SU-DHL-6 (cell line): ENCODE results near the gene TMEM235.

ENCODE experiments used
- H2AFZ ChIP-seq: fragments of 200-600 bp; sonication (generic); 2 replicates; pipeline ENCODE4 v1.6.1; 2014; ENCODE audit warnings: low read depth, mild to moderate bottlenecking, moderate library complexity, mixed read lengths, antibody characterized with exemption, low read length; ENCODE audit not compliant: severe bottlenecking
- H3F3A ChIP-seq: fragments of 200-600 bp; shearing (Covaris generic); 2 replicates; pipeline ENCODE4 v1.6.0; 2016; ENCODE audit warnings: antibody characterized with exemption, mild to moderate bottlenecking; ENCODE audit not compliant: insufficient read depth
- H3K27ac ChIP-seq: fragments of 200-600 bp; sonication (generic); 2 replicates; pipeline ENCODE4 v1.5.1; 2016; ENCODE audit warnings: low read depth, mild to moderate bottlenecking, low read length, moderate library complexity, mixed read lengths
- H3K27me3 ChIP-seq: fragments of 200-600 bp; sonication (generic), shearing (Covaris generic); 2 replicates; pipeline ENCODE4 v1.6.0; 2014; ENCODE audit warnings: mild to moderate bottlenecking, low read length
- H3K36me3 ChIP-seq: fragments of 200-600 bp; sonication (generic); 2 replicates; pipeline ENCODE4 v1.6.1; 2014; ENCODE audit warnings: mild to moderate bottlenecking, low read length, mixed read lengths
- H3K4me2 ChIP-seq: fragments of 300-600, 200-600 bp; shearing (Covaris generic), sonication (generic); 2 replicates; pipeline ENCODE4 v1.6.0; 2014; ENCODE audit warnings: low read length, low read depth, mild to moderate bottlenecking; ENCODE audit not compliant: poor library complexity, severe bottlenecking
- H3K4me3 ChIP-seq: fragments of 200-600 bp; sonication (generic); 2 replicates; pipeline ENCODE4 v1.5.1; 2014; ENCODE audit warnings: antibody characterized with exemption, low read length, mild to moderate bottlenecking, mixed read lengths; ENCODE audit not compliant: insufficient read depth, poor library complexity, severe bottlenecking
- H3K79me2 ChIP-seq: fragments of 200-600 bp; sonication (generic); 2 replicates; pipeline ENCODE4 v1.6.1; 2014; ENCODE audit warnings: mild to moderate bottlenecking, low read length, moderate library complexity; ENCODE audit not compliant: insufficient read depth
- H3K9ac ChIP-seq: fragments of 200-600 bp; sonication (generic); 2 replicates; pipeline ENCODE4 v1.7.0; 2014; ENCODE audit warnings: mild to moderate bottlenecking, low read length
- H3K9me2 ChIP-seq: fragments of 200-600 bp; sonication (generic); replicated peaks from 2 replicates; pipeline ENCODE4 v1.6.1; 2014; ENCODE audit warnings: low read length; ENCODE audit not compliant: insufficient read depth
- H3K9me3 ChIP-seq: fragments of 200-600 bp; sonication (generic); 2 replicates; pipeline ENCODE4 v1.6.1; 2014; ENCODE audit warnings: low read length, mixed read lengths; ENCODE audit not compliant: insufficient read depth
- H4K20me1 ChIP-seq: fragments of 200-600 bp; sonication (generic); 2 replicates; pipeline ENCODE4 v1.6.1; 2014; ENCODE audit warnings: low read depth, mild to moderate bottlenecking, antibody characterized with exemption, low read length, moderate library complexity, mixed read lengths
- EZH2phosphoT487 ChIP-seq: fragments of 200-600 bp; sonication (generic), shearing (Covaris generic); conservative IDR thresholded peaks from 2 replicates; pipeline ENCODE4 v1.6.1; 2018; ENCODE audit warnings: mild to moderate bottlenecking, antibody characterized with exemption, low read length, moderate library complexity, mixed read lengths
- TF ChIP-seq, protein P1 (sequence below): fragments of 200-600 bp; sonication (generic); IDR thresholded peaks from one replicate; pipeline ENCODE4 v1.5.1; 2017; ENCODE audit warnings: antibody characterized with exemption, mild to moderate bottlenecking, low read length, moderate library complexity; ENCODE audit not compliant: insufficient read depth, poor library complexity, severe bottlenecking

The TMEM235 gene

DNA sequence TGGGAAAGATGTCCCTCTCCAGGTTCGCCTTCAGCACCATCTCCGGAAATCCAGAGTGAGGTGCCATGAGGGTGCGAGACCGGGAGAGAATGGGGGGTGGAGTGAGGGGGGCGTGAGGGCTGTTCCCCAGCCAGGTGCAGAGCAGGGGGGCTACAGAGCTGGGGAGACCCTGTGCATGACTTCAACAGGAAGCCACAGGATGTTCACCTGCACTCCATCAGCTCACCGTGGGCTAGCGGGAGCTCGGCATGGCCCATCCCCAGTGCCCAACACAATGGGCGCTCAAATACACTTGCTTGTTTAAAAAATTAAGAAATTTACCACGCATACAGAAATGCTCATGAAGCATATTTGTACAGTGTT, 27.7 kb downstream of the TMEM235 start:
- H3F3A ChIP-seq, result 0 out of 2 replicates have a peak, but pooled peaks cover 13% of the 10 kb centered on the region
- H3K27ac ChIP-seq, result no peak overlapping the region
- TF ChIP-seq, protein P1, sequence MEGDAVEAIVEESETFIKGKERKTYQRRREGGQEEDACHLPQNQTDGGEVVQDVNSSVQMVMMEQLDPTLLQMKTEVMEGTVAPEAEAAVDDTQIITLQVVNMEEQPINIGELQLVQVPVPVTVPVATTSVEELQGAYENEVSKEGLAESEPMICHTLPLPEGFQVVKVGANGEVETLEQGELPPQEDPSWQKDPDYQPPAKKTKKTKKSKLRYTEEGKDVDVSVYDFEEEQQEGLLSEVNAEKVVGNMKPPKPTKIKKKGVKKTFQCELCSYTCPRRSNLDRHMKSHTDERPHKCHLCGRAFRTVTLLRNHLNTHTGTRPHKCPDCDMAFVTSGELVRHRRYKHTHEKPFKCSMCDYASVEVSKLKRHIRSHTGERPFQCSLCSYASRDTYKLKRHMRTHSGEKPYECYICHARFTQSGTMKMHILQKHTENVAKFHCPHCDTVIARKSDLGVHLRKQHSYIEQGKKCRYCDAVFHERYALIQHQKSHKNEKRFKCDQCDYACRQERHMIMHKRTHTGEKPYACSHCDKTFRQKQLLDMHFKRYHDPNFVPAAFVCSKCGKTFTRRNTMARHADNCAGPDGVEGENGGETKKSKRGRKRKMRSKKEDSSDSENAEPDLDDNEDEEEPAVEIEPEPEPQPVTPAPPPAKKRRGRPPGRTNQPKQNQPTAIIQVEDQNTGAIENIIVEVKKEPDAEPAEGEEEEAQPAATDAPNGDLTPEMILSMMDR, result no peak
- H3K36me3 ChIP-seq, result no peaks in the 10 kb centered on the region
- H2AFZ ChIP-seq, result no peak overlapping the region
- H3K9ac ChIP-seq, result no peak overlapping the region
- H3K9me3 ChIP-seq, result no peaks in the 10 kb centered on the region
- no peaks in the 10 kb centered on the region for H3K27me3 ChIP-seq
- no peaks in the 10 kb centered on the region for H3K79me2 ChIP-seq
- no peaks in the 10 kb centered on the region for H3K9me2 ChIP-seq
- no peak overlapping the region for H3K4me3 ChIP-seq
- no peak overlapping the region for H3K4me2 ChIP-seq
- H4K20me1 ChIP-seq, result no peaks in the 10 kb centered on the region

DNA sequence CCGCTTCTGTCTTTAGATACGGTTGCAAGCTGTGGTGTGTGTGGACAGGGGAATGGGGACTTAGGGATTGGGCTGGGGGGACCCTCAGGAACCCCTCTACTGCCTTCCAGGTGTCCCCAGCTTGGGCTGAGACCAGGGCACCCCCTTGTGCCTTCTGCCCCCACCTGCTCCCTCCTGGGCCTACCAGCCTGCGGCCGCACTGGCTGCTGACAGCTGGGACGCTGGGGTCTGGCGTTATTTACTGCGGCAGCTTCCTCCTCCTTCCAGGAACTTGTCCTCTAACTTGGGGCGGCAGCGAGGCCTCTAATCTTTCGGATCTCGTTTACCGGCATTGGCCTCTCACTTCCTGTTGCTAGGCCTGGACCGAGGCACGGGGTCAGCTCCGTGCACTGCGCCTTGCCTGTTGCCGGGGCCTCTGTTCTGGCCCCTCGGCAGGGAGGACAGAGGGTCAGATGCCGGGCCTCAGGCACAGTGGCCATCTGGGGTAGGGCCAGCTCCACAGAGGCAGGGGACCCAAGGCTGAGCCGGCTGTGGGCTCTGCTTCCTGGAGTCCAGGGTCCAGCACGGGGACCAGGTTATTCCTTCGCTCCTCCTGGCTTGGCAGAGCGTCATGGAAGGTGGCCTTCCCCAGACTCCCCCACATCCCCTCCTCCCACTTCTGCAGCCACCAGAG, 31.8 kb downstream of the TMEM235 start:
- Histone ChIP-seq H3K9me3 (no peaks in the 10 kb centered on the region), H3K36me3 (no peaks in the 10 kb centered on the region), H3F3A (no peaks in the 10 kb centered on the region), H3K27me3 (no peaks in the 10 kb centered on the region), H4K20me1 (no peaks in the 10 kb centered on the region), H3K27ac (no peak overlapping the region), H2AFZ (no peak overlapping the region), H3K9me2 (no peaks in the 10 kb centered on the region), H3K4me3 (no peak overlapping the region), H3K79me2 (no peaks in the 10 kb centered on the region), H3K4me2 (no peak overlapping the region), H3K9ac (no peak overlapping the region)
- TF ChIP-seq, protein P1, result no peak
- no peak for TF ChIP-seq EZH2phosphoT487

DNA sequence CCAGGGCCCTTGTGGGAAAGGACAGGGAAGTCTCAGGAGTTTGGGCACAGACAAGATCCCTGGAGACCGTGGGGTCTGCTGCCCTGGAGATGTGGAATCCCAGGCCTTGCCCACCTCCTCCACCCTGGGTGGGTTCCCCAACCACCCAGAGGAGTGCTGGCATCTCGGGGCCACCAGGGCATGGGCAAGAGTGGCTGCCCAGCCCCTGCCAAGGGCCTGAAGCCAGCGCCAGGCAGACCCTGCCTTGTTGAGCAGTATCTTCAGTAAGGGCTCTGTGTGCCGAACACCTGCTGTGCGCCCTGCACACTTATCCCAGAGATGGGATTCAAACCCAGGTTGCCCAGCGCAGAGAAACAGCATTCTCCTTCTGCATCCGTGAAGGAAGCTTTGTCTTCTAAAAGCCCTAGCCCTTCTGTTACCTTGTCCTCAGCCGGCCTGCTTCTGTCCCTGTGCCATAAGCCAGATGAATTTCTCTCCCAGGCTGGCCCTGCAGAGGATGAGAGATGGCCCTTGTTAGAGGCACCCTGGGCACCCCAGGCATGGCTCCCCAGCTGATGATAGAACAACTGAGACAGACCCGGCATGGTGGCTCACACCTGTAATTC, 32.4 kb downstream of the TMEM235 start:
- no peak overlapping the region for H2AFZ ChIP-seq

More for the DNA sequence above, 32.4 kb downstream of the TMEM235 start:
- H4K20me1 ChIP-seq, result no peaks in the 10 kb centered on the region
- no peaks in the 10 kb centered on the region for H3K9me2 ChIP-seq
- no peak overlapping the region for H3K4me2 ChIP-seq
- H3K27ac ChIP-seq, result no peak overlapping the region
- H3K9ac ChIP-seq, result no peak overlapping the region
- no peaks in the 10 kb centered on the region for H3K27me3 ChIP-seq
- no peaks in the 10 kb centered on the region for H3K9me3 ChIP-seq
- no peaks in the 10 kb centered on the region for H3K79me2 ChIP-seq
- no peaks in the 10 kb centered on the region for H3K36me3 ChIP-seq
- H3K4me3 ChIP-seq, result no peak overlapping the region
- TF ChIP-seq, protein P1, result no peak
- TF ChIP-seq EZH2phosphoT487, result no peak
- H3F3A ChIP-seq, result no peaks in the 10 kb centered on the region
